Measurements from ENCODE around the gene SLC1A5.

The SLC1A5 gene

GRCh38 chr19:46730595-46730994 is 57.8 kb downstream of the SLC1A5 start (continued):
- TF ChIP-seq CTCF (tag by site-specific recombination; IDR thresholded peaks at IDR 0.05) (no peak), ZNF704 (tag by site-specific recombination; IDR thresholded peaks at IDR 0.05) (no peak), REST (tag by site-specific recombination; IDR thresholded peaks at IDR 0.05) (peak; percentile 35; the same call in 1 of the 2 replicates)

- no peak overlapping the region for H3K27ac ChIP-seq (ENCODE audit: extremely low read depth, low read depth, low read length)
Measured at GRCh38 chr19:46730187-46730586, 58.2 kb downstream of the SLC1A5 start.

GRCh38 chr19:46729696-46730095 is 58.7 kb downstream of the SLC1A5 start:
- ChIA-PET POLR2A (no interaction called here), CTCF (interaction anchor here (0.6 to 6.3 kb wide), 17 partner anchors 11 to 281 kb away, joined by 3 to 69 read pairs (median 4); partner anchors contain the start of gene DACT3)
- no peak overlapping the region for H3K4me3 ChIP-seq (ENCODE audit: low read depth, low read length)
- H3K27ac ChIP-seq (ENCODE audit: extremely low read depth, low read depth, low read length), result no peak overlapping the region
- peaks cover 29 to 100% of the 10 kb centered on the region in 2 experiments for H3K36me3 ChIP-seq (ENCODE audit: control insufficient read depth in 2 of 2, insufficient read depth in 1 of 2, low read length in 2 of 2)
- no peak for TF ChIP-seq ZNF561 (tag by site-specific recombination; IDR thresholded peaks at IDR 0.05; ENCODE audit: borderline replicate concordance)
- no peak for TF ChIP-seq ZNF423 (tag by site-specific recombination; IDR thresholded peaks at IDR 0.05)
- TF ChIP-seq ZNF529 (tag by site-specific recombination; IDR thresholded peaks at IDR 0.05; ENCODE audit: insufficient replicate concordance), result no peak
- TF ChIP-seq SP3 (tag by site-specific recombination; IDR thresholded peaks at IDR 0.05), result no peak
- no peak for TF ChIP-seq PRDM6 (tag by site-specific recombination; IDR thresholded peaks at IDR 0.05)
- no peak for TF ChIP-seq HOXA7 (CRISPR knock-in tag; IDR thresholded peaks at IDR 0.05; ENCODE audit: borderline replicate concordance)
- TF ChIP-seq ZNF146 (tag by site-specific recombination; IDR thresholded peaks at IDR 0.05), result no peak
- no peak for TF ChIP-seq BCL11A (tag by site-specific recombination; IDR thresholded peaks at IDR 0.05; ENCODE audit: low read depth)
- TF ChIP-seq ZNF362 (tag by site-specific recombination; IDR thresholded peaks at IDR 0.05), result no peak
- no peaks in the 10 kb centered on the region for H3K9me3 ChIP-seq (ENCODE audit: control insufficient read depth, insufficient read depth, low read depth, low read length)
- no peaks in the 10 kb centered on the region; the same call in 1 of the 2 replicates for H3K4me1 ChIP-seq (ENCODE audit: control insufficient read depth, insufficient read depth, low read length)

More at GRCh38 chr19:46730187-46730586, 58.2 kb downstream of the SLC1A5 start:
- H3K4me3 ChIP-seq (ENCODE audit: low read depth, low read length), result no peak overlapping the region
- H3K9me3 ChIP-seq (ENCODE audit: control insufficient read depth, insufficient read depth, low read depth, low read length), result no peaks in the 10 kb centered on the region
- H3K36me3 ChIP-seq (ENCODE audit: control insufficient read depth in 2 of 2, insufficient read depth in 1 of 2, low read length in 2 of 2), result peaks cover 34 to 95% of the 10 kb centered on the region in 2 experiments
- H3K4me1 ChIP-seq (ENCODE audit: control insufficient read depth, insufficient read depth, low read length), result no peaks in the 10 kb centered on the region; the same call in 1 of the 2 replicates
- ChIA-PET POLR2A (interaction anchor here (1.0 kb wide), 1 partner anchor 17 kb away, joined by 4 read pairs; no protein-coding TSS in a partner anchor), CTCF (interaction anchor here (0.6 to 6.3 kb wide), 10 partner anchors 12 to 252 kb away, joined by 3 to 69 read pairs (median 3); no protein-coding TSS in a partner anchor)
- no peak for TF ChIP-seq ZNF792 (tag by site-specific recombination; IDR thresholded peaks at IDR 0.05)
- no peak for TF ChIP-seq ZNF510 (tag by site-specific recombination; IDR thresholded peaks at IDR 0.05; ENCODE audit: insufficient replicate concordance)
- no peak for TF ChIP-seq ZNF48 (tag by site-specific recombination; IDR thresholded peaks at IDR 0.05)

Measured in HEK293 (cell line).